Spinal cord (tissue), 10 donors: Measurements from ENCODE around the gene MKRN2OS. TPM values are rescaled to one million over a fixed set of nuclear protein-coding genes. Genes with fewer than 3 reads are reported as not detected.

ENCODE experiments used
- DNase-seq, 6 donors: peaks; one replicate each; pipeline versions ENCODE4 v3.0.0 to v3.0.0-alpha.2; 2013 to 2015; ENCODE audit warnings: low spot score in 6 of 6, low read depth in 4 of 6
- H3K27ac ChIP-seq: one replicate; pipeline ENCODE4 v1.5.1; 2013; ENCODE audit warnings: low read depth, low read length, control low read depth
- H3K27me3 ChIP-seq: one replicate; pipeline ENCODE4 v1.6.1; 2013; ENCODE audit warnings: low read length; ENCODE audit not compliant: control insufficient read depth, insufficient read depth
- H3K36me3 ChIP-seq: one replicate; pipeline ENCODE4 v1.6.1; 2013; ENCODE audit warnings: low read length; ENCODE audit not compliant: control insufficient read depth, insufficient read depth
- H3K4me1 ChIP-seq: one replicate; pipeline ENCODE4 v1.6.1; 2013; ENCODE audit warnings: low read length; ENCODE audit not compliant: control insufficient read depth, insufficient read depth
- H3K4me3 ChIP-seq: one replicate; pipeline ENCODE4 v1.5.1; 2013; ENCODE audit warnings: low read depth, low read length, control low read depth
- H3K9me3 ChIP-seq: one replicate; pipeline ENCODE4 v1.6.1; 2013; ENCODE audit warnings: low read length; ENCODE audit not compliant: control insufficient read depth, insufficient read depth
- WGBS: methylation state at CpG from one replicate; pipeline ENCODE4 v1.1.5; 2013; ENCODE audit warnings: missing lambda C conversion rate; ENCODE audit not compliant: insufficient coverage; 5-methylcytosine and 5-hydroxymethylcytosine counted together
- polyA plus RNA-seq, 2 donors: library from polyadenylated mRNA; unstranded; fragments of 120-200 nt; gene quantifications; one replicate each; pipeline ENCODE4 v1.2.1, GENCODE V29; 2013; ENCODE audit not compliant: insufficient read length in 2 of 2
- total RNA-seq, 2 donors: library from RNA; depleted of rRNA in 1 of 2; stranded (reverse); fragments of 120-200 nt in 1 of 2; fragments of >200 nt in 1 of 2; gene quantifications; one replicate each; pipeline versions ENCODE4 v1.2.3 to v1.2.4, GENCODE V29; 2013 to 2014
- donor health status: healthy.

The MKRN2OS gene
- total and polyA plus RNA-seq, 4 donors = 0.20 to 3.6 (median 1.4) TPM; not detected in 1

- H3K9me3 ChIP-seq = no peaks in the 10 kb centered on the region
- no peaks in the 10 kb centered on the region for H3K27me3 ChIP-seq
- no peak for DNase-seq
- 94% methylated on average over 4 of the region's 5 CpGs for WGBS
- no peak overlapping the region for H3K27ac ChIP-seq
- H3K36me3 ChIP-seq = peaks cover 40% of the 10 kb centered on the region
- H3K4me3 ChIP-seq = no peak overlapping the region
- H3K4me1 ChIP-seq = no peaks in the 10 kb centered on the region
These were observed 37.0 kb downstream of the MKRN2OS start for GRCh38 chr3:12508291-12508700.

- 83% methylated on average over 8 of the region's 8 CpGs for WGBS
- Histone ChIP-seq H3K4me1 (no peaks in the 10 kb centered on the region), H3K9me3 (no peaks in the 10 kb centered on the region), H3K4me3 (no peak overlapping the region), H3K36me3 (peaks cover 43% of the 10 kb centered on the region), H3K27ac (no peak overlapping the region), H3K27me3 (no peaks in the 10 kb centered on the region)
- no peak for DNase-seq
These were observed 37.6 kb downstream of the MKRN2OS start for GRCh38 chr3:12507591-12508281.

GRCh38 chr3:12506201-12506709 is 39.0 kb downstream of the MKRN2OS start:
- H3K9me3 ChIP-seq = no peaks in the 10 kb centered on the region
- no peak for DNase-seq
- no peaks in the 10 kb centered on the region for H3K27me3 ChIP-seq
- no peaks in the 10 kb centered on the region for H3K4me1 ChIP-seq
- H3K4me3 ChIP-seq = no peak overlapping the region
- H3K27ac ChIP-seq = no peak overlapping the region
- peaks cover 47% of the 10 kb centered on the region for H3K36me3 ChIP-seq
- 90% methylated on average over 4 of the region's 5 CpGs for WGBS

- peaks cover 58% of the 10 kb centered on the region for H3K36me3 ChIP-seq
- no peaks in the 10 kb centered on the region for H3K4me1 ChIP-seq
- no peaks in the 10 kb centered on the region for H3K9me3 ChIP-seq
- H3K27ac ChIP-seq = no peak overlapping the region
- whole genome bisulfite sequencing = 91% methylated on average over 16 of the region's 18 CpGs
- H3K27me3 ChIP-seq = no peaks in the 10 kb centered on the region
- no peak for DNase-seq
- no peak overlapping the region for H3K4me3 ChIP-seq
These were observed 42.0 kb downstream of the MKRN2OS start for GRCh38 chr3:12503126-12503957.

- Histone ChIP-seq H3K27me3 (no peaks in the 10 kb centered on the region), H3K27ac (no peak overlapping the region), H3K36me3 (peaks cover 62% of the 10 kb centered on the region), H3K4me1 (no peaks in the 10 kb centered on the region), H3K4me3 (no peak overlapping the region), H3K9me3 (no peaks in the 10 kb centered on the region)
- 96% methylated on average over 7 of the region's 7 CpGs for WGBS
- DNase-seq = no peak
These were observed 43.8 kb downstream of the MKRN2OS start for GRCh38 chr3:12501360-12502020.

- H3K36me3 ChIP-seq = peaks cover 56% of the 10 kb centered on the region
- 100% methylated on average over 4 of the region's 5 CpGs for WGBS
- no peak for DNase-seq
These were observed 45.8 kb downstream of the MKRN2OS start for GRCh38 chr3:12499474-12499873.

GRCh38 chr3:12496453-12496761 is 48.9 kb downstream of the MKRN2OS start:
- no peaks in the 10 kb centered on the region for H3K27me3 ChIP-seq
- H3K27ac ChIP-seq = no peak overlapping the region
- H3K4me1 ChIP-seq = no peaks in the 10 kb centered on the region
- H3K9me3 ChIP-seq = no peaks in the 10 kb centered on the region
- peaks cover 41% of the 10 kb centered on the region for H3K36me3 ChIP-seq
- DNase-seq = no peak
- WGBS = no CpG with 5 or more reads among the region's 1 CpG
- H3K4me3 ChIP-seq = no peak overlapping the region

More at GRCh38 chr3:12499474-12499873, 45.8 kb downstream of the MKRN2OS start:
- H3K9me3 ChIP-seq = no peaks in the 10 kb centered on the region
- H3K4me3 ChIP-seq = no peak overlapping the region
- H3K27me3 ChIP-seq = no peaks in the 10 kb centered on the region
- H3K4me1 ChIP-seq = no peaks in the 10 kb centered on the region
- no peak overlapping the region for H3K27ac ChIP-seq

- no peaks in the 10 kb centered on the region for H3K4me1 ChIP-seq
- peaks cover 42% of the 10 kb centered on the region for H3K36me3 ChIP-seq
- H3K27me3 ChIP-seq = no peaks in the 10 kb centered on the region
- H3K4me3 ChIP-seq = no peak overlapping the region
- WGBS = 84% methylated on average over 6 of the region's 8 CpGs
- no peaks in the 10 kb centered on the region for H3K9me3 ChIP-seq
- no peak for DNase-seq
- no peak overlapping the region for H3K27ac ChIP-seq
These were observed 49.4 kb downstream of the MKRN2OS start for GRCh38 chr3:12495749-12496452.

GRCh38 chr3:12490547-12490946 is 54.8 kb downstream of the MKRN2OS start:
- Histone ChIP-seq H3K27me3 (no peaks in the 10 kb centered on the region), H3K27ac (no peak overlapping the region), H3K4me3 (no peak overlapping the region), H3K9me3 (no peaks in the 10 kb centered on the region), H3K4me1 (no peaks in the 10 kb centered on the region), H3K36me3 (peaks cover 16% of the 10 kb centered on the region)
- no peak for DNase-seq
- no CpG with 5 or more reads among the region's 3 CpGs for WGBS
